ENCODE measurements around the gene PSRC1. TPM values are rescaled to one million over a fixed set of nuclear protein-coding genes. Genes with fewer than 3 reads are reported as not detected.

The PSRC1 gene
- total RNA-seq, 1 donor from 2014 or later, result 78.1 TPM

DNA sequence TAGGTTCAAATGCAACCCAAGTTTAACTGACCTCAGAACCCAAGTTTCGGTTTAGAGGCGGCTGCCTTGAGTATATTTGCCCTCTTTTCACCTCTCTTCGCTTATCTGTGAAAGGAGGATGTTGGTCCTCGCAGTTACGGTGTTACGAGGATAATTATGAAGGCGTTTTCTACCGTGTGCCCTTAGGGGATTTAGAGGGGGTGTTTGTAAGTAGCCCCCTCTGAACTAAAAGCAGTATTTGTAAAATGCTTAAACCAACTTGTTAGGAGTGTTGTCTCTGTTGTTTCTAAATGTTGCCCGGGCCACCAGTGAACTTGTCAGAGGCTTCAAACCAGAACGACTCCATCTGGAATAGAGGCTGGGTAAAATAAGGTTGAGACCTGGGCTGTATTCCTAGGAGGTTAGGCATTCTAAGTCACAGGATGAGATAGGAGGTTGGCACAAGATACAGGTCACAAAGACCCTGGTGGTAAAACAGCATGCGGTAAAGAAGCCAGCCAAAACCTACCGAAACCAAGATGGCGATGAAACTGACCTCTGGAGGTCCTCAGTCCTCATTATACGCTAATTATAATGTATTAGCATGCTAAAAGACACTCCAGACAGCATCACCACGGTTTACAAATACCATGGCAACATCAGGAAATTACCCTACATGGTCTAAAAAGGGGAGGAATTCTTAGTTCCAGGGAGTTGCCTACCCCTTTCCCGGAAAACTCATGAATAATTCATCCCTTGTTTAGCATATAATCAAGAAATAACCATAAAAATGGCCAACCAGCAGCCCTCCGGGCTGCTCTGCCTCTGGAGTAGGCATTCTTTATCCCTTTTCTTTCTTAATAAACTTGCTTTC lies 1.0 kb upstream of the PSRC1 start:
- Histone ChIP-seq H3K4me1 (peaks cover 17% of the 10 kb centered on the region), H3K4me3 (peak overlapping the region; percentile 70), H3K27ac (no peak overlapping the region), H3K9me3 (ENCODE audit: low read depth) (no peaks in the 10 kb centered on the region), H3K9ac (no peak overlapping the region), H3K79me2 (ENCODE audit: low read depth) (peaks cover 27% of the 10 kb centered on the region), H3K27me3 (no peaks in the 10 kb centered on the region), H3F3A (ENCODE audit: low read depth) (peaks cover 17% of the 10 kb centered on the region), H4K20me1 (ENCODE audit: low read depth) (peaks cover 14% of the 10 kb centered on the region), H3K36me3 (no peaks in the 10 kb centered on the region), H2AFZ (replicated peaks) (peak overlapping the region; percentile 48), H3K4me2 (peak overlapping the region; percentile 94)
- Mint-ChIP-seq H3K27me3 (ENCODE audit: insufficient read depth, low read depth) (peaks cover 2% of the 10 kb centered on the region), H3K9me3 (peaks cover 2% of the 10 kb centered on the region), H3K4me3 (peak overlapping the region; percentile 100), H3K36me3 (peaks cover 13% of the 10 kb centered on the region), H3K27ac (peak overlapping the region; percentile 93), H3K4me1 (peaks cover 35% of the 10 kb centered on the region)
- DNase-seq (ENCODE audit: low spot score), result no peak
- no peak for TF ChIP-seq EZH2 (IDR thresholded peaks at IDR 0.05)
- TF ChIP-seq, protein P1, sequence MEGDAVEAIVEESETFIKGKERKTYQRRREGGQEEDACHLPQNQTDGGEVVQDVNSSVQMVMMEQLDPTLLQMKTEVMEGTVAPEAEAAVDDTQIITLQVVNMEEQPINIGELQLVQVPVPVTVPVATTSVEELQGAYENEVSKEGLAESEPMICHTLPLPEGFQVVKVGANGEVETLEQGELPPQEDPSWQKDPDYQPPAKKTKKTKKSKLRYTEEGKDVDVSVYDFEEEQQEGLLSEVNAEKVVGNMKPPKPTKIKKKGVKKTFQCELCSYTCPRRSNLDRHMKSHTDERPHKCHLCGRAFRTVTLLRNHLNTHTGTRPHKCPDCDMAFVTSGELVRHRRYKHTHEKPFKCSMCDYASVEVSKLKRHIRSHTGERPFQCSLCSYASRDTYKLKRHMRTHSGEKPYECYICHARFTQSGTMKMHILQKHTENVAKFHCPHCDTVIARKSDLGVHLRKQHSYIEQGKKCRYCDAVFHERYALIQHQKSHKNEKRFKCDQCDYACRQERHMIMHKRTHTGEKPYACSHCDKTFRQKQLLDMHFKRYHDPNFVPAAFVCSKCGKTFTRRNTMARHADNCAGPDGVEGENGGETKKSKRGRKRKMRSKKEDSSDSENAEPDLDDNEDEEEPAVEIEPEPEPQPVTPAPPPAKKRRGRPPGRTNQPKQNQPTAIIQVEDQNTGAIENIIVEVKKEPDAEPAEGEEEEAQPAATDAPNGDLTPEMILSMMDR (IDR thresholded peaks at IDR 0.05), result no peak
- TF ChIP-seq EZH2phosphoT487 (IDR thresholded peaks at IDR 0.05), result no peak

DNA sequence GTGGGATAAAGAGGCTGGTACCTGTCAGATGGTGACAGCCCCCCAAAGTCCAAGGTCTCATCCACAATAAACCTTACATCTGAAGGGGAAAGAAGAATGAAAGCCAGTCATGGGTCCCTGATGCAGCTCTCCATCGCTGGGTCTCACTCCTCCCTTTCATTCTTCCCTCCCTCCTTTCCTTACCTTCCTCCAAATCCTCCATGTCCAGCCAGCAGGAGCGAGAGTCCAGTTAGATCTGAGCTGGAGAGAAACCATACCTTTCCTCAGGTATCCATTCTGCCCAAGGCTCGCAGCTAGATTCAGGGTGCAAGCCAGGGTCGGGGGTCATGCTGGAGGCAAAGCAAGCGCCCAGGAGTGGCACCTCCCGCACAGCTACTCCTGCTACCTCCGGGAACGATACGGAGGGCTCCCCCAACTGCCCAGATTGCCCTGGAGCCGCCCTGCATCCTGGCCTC lies 421 bp downstream of the PSRC1 start:
- Histone ChIP-seq H4K20me1 (ENCODE audit: low read depth) (peaks cover 14% of the 10 kb centered on the region), H3K27ac (no peak overlapping the region), H3K36me3 (no peaks in the 10 kb centered on the region), H3F3A (ENCODE audit: low read depth) (peaks cover 30% of the 10 kb centered on the region), H3K27me3 (no peaks in the 10 kb centered on the region), H3K9me3 (ENCODE audit: low read depth) (no peaks in the 10 kb centered on the region), H2AFZ (replicated peaks) (peak overlapping the region; percentile 74), H3K4me2 (peak overlapping the region; percentile 94), H3K9ac (peak overlapping the region; percentile 36), H3K4me3 (peak overlapping the region; percentile 70), H3K4me1 (peaks cover 17% of the 10 kb centered on the region), H3K79me2 (ENCODE audit: low read depth) (peaks cover 27% of the 10 kb centered on the region)
- H3K27ac Mint-ChIP-seq, result peak overlapping the region; percentile 93
- no peaks in the 10 kb centered on the region for H3K9me3 Mint-ChIP-seq
- TF ChIP-seq EZH2 (IDR thresholded peaks at IDR 0.05) (no peak), EZH2phosphoT487 (IDR thresholded peaks at IDR 0.05) (no peak)
- TF ChIP-seq, protein P1 (IDR thresholded peaks at IDR 0.05), result no peak
- no peak for DNase-seq (ENCODE audit: low spot score)
- peaks cover 13% of the 10 kb centered on the region for H3K36me3 Mint-ChIP-seq
- H3K27me3 Mint-ChIP-seq (ENCODE audit: insufficient read depth, low read depth), result no peaks in the 10 kb centered on the region
- peaks cover 35% of the 10 kb centered on the region for H3K4me1 Mint-ChIP-seq
- peak overlapping the region; percentile 100 for H3K4me3 Mint-ChIP-seq

DNA sequence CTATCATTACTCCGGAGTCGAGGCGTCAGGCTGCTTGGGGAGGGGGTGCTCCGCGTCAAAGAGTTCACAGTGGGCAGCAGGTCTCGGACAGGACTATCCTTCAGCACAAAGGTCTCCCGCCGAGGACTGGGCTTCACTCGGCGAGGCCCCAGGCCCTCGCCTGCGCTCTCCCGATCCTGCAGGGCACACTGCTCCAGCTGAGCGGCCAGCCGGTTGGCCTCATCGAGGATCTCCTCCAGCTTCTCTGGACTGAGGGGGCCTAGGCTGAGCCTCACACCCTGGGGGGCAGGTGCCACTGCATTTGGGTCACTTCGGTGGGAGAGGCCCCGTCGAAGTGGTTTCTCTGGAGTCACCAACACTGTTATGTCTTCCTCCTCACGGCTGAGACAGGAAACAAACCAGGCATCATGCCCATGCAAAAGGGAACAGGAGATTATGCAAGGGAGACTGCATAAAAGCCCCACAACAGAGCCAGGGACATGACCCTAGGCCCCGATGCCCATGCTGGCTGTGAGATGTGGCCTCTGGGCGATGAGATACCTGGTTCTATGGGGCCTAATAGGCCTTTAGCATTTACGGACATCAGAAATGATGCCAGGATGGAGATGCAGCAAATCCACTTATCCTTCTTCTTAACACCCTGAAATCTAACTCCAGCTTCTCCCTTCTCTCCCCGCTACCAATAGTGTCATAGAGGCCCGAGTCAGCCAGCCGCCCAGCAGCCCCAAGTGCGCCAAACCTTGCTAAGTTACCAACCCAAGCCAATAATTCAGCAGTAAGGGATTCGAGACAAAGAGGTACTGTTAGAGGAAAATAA lies 1.1 kb downstream of the PSRC1 start:
- peaks cover 17% of the 10 kb centered on the region for H3K4me1 ChIP-seq
- peaks cover 39% of the 10 kb centered on the region for H3K4me1 Mint-ChIP-seq

More for the DNA sequence above, 1.1 kb downstream of the PSRC1 start:
- Histone ChIP-seq H3K27me3 (no peaks in the 10 kb centered on the region), H3K9ac (peak overlapping the region; percentile 36), H3K36me3 (no peaks in the 10 kb centered on the region), H3K79me2 (ENCODE audit: low read depth) (peaks cover 27% of the 10 kb centered on the region), H3K9me3 (ENCODE audit: low read depth) (no peaks in the 10 kb centered on the region), H2AFZ (replicated peaks) (no peak overlapping the region), H3K4me2 (peak overlapping the region; percentile 94), H3K27ac (no peak overlapping the region), H4K20me1 (ENCODE audit: low read depth) (peaks cover 14% of the 10 kb centered on the region), H3K4me3 (peak overlapping the region; percentile 70), H3F3A (ENCODE audit: low read depth) (peaks cover 35% of the 10 kb centered on the region)
- Mint-ChIP-seq H3K27ac (peak overlapping the region; percentile 43), H3K36me3 (peaks cover 13% of the 10 kb centered on the region), H3K4me3 (peak overlapping the region; percentile 100), H3K9me3 (no peaks in the 10 kb centered on the region), H3K27me3 (ENCODE audit: insufficient read depth, low read depth) (no peaks in the 10 kb centered on the region)
- TF ChIP-seq EZH2 (IDR thresholded peaks at IDR 0.05), result no peak
- TF ChIP-seq EZH2phosphoT487 (IDR thresholded peaks at IDR 0.05), result no peak
- TF ChIP-seq, protein P1 (IDR thresholded peaks at IDR 0.05), result no peak
- DNase-seq (ENCODE audit: low spot score), result no peak

Measured in neural progenitor cell (in vitro differentiated cells).